Vagina (tissue), 2 donors: Measurements from ENCODE around the gene CLEC12A. TPM values are rescaled to one million over a fixed set of nuclear protein-coding genes. Genes with fewer than 3 reads are reported as not detected.
"Not testable (repeated sequence)": the region's sequence is repeated elsewhere in the genome, so short reads cannot be mapped to it uniquely, and the experiment has no call there.

Experiments used
- DNase-seq, 2 donors: peaks; one replicate each; pipeline ENCODE4 v3.0.0-alpha.2; 2017; ENCODE audit errors: extremely low spot score in 2 of 2
- H3K27ac ChIP-seq: fragments of 200-600 bp; sonication (generic); one replicate; pipeline ENCODE4 v1.5.1; 2019
- H3K27me3 ChIP-seq: fragments of 200-600 bp; sonication (generic); one replicate; pipeline ENCODE4 v1.5.1; 2019
- H3K36me3 ChIP-seq, 2 donors: fragments of 200-600 bp; sonication (generic); one replicate each; pipeline ENCODE4 v1.5.1; 2017 to 2019
- H3K4me1 ChIP-seq: fragments of 200-600 bp; sonication (generic); one replicate; pipeline ENCODE4 v1.5.1; 2019
- H3K4me3 ChIP-seq, 2 donors: fragments of 200-600 bp; sonication (generic); 1 replicate in 1 of 2; 2 replicates in 1 of 2; pipeline ENCODE4 v1.5.1; 2016 to 2019
- H3K9me3 ChIP-seq: fragments of 200-600 bp; sonication (generic); one replicate; pipeline ENCODE4 v1.5.1; 2019
- CTCF ChIP-seq, 3 experiments: fragments of 450-650 bp in 2 of 3; fragments of 200-600 bp in 1 of 3; sonication (generic) in 1 of 3; IDR thresholded peaks; one replicate each; pipeline ENCODE4 v1.5.1; 2017 to 2019; ENCODE audit warnings: antibody characterized with exemption in 3 of 3, mild to moderate bottlenecking in 2 of 3, moderate library complexity in 2 of 3
- POLR2A ChIP-seq, 2 donors: fragments of 450-650 bp; IDR thresholded peaks; one replicate each; pipeline ENCODE4 v1.6.1; 2017; ENCODE audit warnings: antibody characterized with exemption in 2 of 2, mild to moderate bottlenecking in 2 of 2, moderate library complexity in 2 of 2
- POLR2AphosphoS5 ChIP-seq, 2 donors: sonication (generic); formaldehyde crosslinking; IDR thresholded peaks; one replicate each; pipeline ENCODE4 v1.9.0; 2017; ENCODE audit warnings: antibody characterized with exemption in 2 of 2, mild to moderate bottlenecking in 2 of 2, low read depth in 1 of 2; ENCODE audit not compliant: insufficient read depth in 1 of 2
- intact Hi-C: fragments of 100-400 bp; cut with DNase I; formaldehyde crosslinking; loops from one replicate; pipeline ENCODE4 v1.15.1; 2023
- total RNA-seq: library from RNA; depleted of rRNA; stranded (reverse); fragments of >200 nt; gene quantifications from one replicate; pipeline ENCODE4 v1.2.3, GENCODE V29; 2016

The CLEC12A gene
- total RNA-seq, 1 donor from 2014 or later: not detected

GRCh38 chr12:10021342-10021741 is 50.1 kb downstream of the CLEC12A start:
- Histone ChIP-seq H3K27ac (no peak overlapping the region), H3K4me3 (no peak overlapping the region), H3K9me3 (no peaks in the 10 kb centered on the region), H3K4me1 (no peaks in the 10 kb centered on the region), H3K27me3 (no peaks in the 10 kb centered on the region), H3K36me3 (no peaks in the 10 kb centered on the region)
- TF ChIP-seq CTCF (IDR thresholded peaks at IDR 0.05): no peak
- no peak for TF ChIP-seq POLR2A (IDR thresholded peaks at IDR 0.05)
- no peak for TF ChIP-seq POLR2AphosphoS5 (IDR thresholded peaks at IDR 0.05; ENCODE audit: insufficient read depth in 1 of 2, low read depth in 1 of 2)
- intact Hi-C loops: no loop called here
- no peak for DNase-seq

GRCh38 chr12:10025236-10025635 is 54.0 kb downstream of the CLEC12A start:
- H3K4me1 ChIP-seq: no peaks in the 10 kb centered on the region
- no peak overlapping the region for H3K4me3 ChIP-seq
- no peak overlapping the region for H3K27ac ChIP-seq
- no peaks in the 10 kb centered on the region for H3K36me3 ChIP-seq
- DNase-seq: no peak
- no peak for TF ChIP-seq CTCF (IDR thresholded peaks at IDR 0.05)
- TF ChIP-seq POLR2A (IDR thresholded peaks at IDR 0.05): no peak
- no peak for TF ChIP-seq POLR2AphosphoS5 (IDR thresholded peaks at IDR 0.05; ENCODE audit: insufficient read depth in 1 of 2, low read depth in 1 of 2)
- intact Hi-C loops: no loop called here
- H3K27me3 ChIP-seq: no peaks in the 10 kb centered on the region
- no peaks in the 10 kb centered on the region for H3K9me3 ChIP-seq

GRCh38 chr12:10026666-10027065 is 55.5 kb downstream of the CLEC12A start:
- DNase-seq, intact Hi-C loops, H3K27me3 ChIP-seq, H3K9me3 ChIP-seq, H3K36me3 ChIP-seq, H3K4me3 ChIP-seq, H3K27ac ChIP-seq, H3K4me1 ChIP-seq: not testable (repeated sequence)

- intact Hi-C loops: no loop called here
- H3K27me3 ChIP-seq: no peaks in the 10 kb centered on the region
- H3K4me1 ChIP-seq: no peaks in the 10 kb centered on the region
- TF ChIP-seq CTCF (IDR thresholded peaks at IDR 0.05) (no peak), POLR2AphosphoS5 (IDR thresholded peaks at IDR 0.05; ENCODE audit: insufficient read depth in 1 of 2, low read depth in 1 of 2) (no peak), POLR2A (IDR thresholded peaks at IDR 0.05) (no peak)
- H3K4me3 ChIP-seq: no peak overlapping the region
- H3K27ac ChIP-seq: no peak overlapping the region
- no peaks in the 10 kb centered on the region for H3K36me3 ChIP-seq
- no peaks in the 10 kb centered on the region for H3K9me3 ChIP-seq
- no peak for DNase-seq
These were observed 56.1 kb downstream of the CLEC12A start for GRCh38 chr12:10027311-10027710.

GRCh38 chr12:10027721-10028120 is 56.5 kb downstream of the CLEC12A start:
- no peak for DNase-seq
- Histone ChIP-seq H3K27me3 (no peaks in the 10 kb centered on the region), H3K4me3 (no peak overlapping the region), H3K4me1 (no peaks in the 10 kb centered on the region), H3K36me3 (no peaks in the 10 kb centered on the region), H3K9me3 (no peaks in the 10 kb centered on the region), H3K27ac (no peak overlapping the region)
- TF ChIP-seq POLR2AphosphoS5 (IDR thresholded peaks at IDR 0.05; ENCODE audit: insufficient read depth in 1 of 2, low read depth in 1 of 2): no peak
- intact Hi-C loops: no loop called here

GRCh38 chr12:10030446-10030845 is 59.2 kb downstream of the CLEC12A start, which contains the start of gene CLEC9A:
TSS of gene CLEC9A (plus strand) at chr12:10030682. CDS start at chr12:10052688, 22,006 bp downstream.
- no peak for DNase-seq
- Histone ChIP-seq H3K36me3 (no peaks in the 10 kb centered on the region), H3K4me1 (no peaks in the 10 kb centered on the region), H3K9me3 (no peaks in the 10 kb centered on the region), H3K27me3 (no peaks in the 10 kb centered on the region), H3K27ac (no peak within 1 kb of the TSS), H3K4me3 (no peak within 1 kb of the TSS)
- TF ChIP-seq CTCF (IDR thresholded peaks at IDR 0.05) (no peak), POLR2AphosphoS5 (IDR thresholded peaks at IDR 0.05; ENCODE audit: insufficient read depth in 1 of 2, low read depth in 1 of 2) (no peak), POLR2A (IDR thresholded peaks at IDR 0.05) (no peak)
- intact Hi-C loops: loop anchor here (5.0 kb wide), 1 partner anchor 107 kb away; no protein-coding TSS in a partner anchor
